Fibroblast of pulmonary artery (primary cell): ENCODE results near the gene FLOT1.

Source experiments
- DNase-seq: peaks from one replicate; pipeline ENCODE4 v3.0.0-alpha.2; 2010; ENCODE audit warnings: low read depth
- H3K4me3 ChIP-seq: replicated peaks from 2 replicates; pipeline ENCODE4 v1.5.1; 2011; ENCODE audit warnings: low read depth, mild to moderate bottlenecking, control low read depth, low read length, moderate library complexity
- TF ChIP-seq, protein P1 (sequence below): IDR thresholded peaks from 2 replicates; pipeline ENCODE4 v1.5.1; 2011; ENCODE audit warnings: mild to moderate bottlenecking, control low read depth, low read length, inconsistent platforms; ENCODE audit errors: missing control alignments

FLOT1 gene

DNA sequence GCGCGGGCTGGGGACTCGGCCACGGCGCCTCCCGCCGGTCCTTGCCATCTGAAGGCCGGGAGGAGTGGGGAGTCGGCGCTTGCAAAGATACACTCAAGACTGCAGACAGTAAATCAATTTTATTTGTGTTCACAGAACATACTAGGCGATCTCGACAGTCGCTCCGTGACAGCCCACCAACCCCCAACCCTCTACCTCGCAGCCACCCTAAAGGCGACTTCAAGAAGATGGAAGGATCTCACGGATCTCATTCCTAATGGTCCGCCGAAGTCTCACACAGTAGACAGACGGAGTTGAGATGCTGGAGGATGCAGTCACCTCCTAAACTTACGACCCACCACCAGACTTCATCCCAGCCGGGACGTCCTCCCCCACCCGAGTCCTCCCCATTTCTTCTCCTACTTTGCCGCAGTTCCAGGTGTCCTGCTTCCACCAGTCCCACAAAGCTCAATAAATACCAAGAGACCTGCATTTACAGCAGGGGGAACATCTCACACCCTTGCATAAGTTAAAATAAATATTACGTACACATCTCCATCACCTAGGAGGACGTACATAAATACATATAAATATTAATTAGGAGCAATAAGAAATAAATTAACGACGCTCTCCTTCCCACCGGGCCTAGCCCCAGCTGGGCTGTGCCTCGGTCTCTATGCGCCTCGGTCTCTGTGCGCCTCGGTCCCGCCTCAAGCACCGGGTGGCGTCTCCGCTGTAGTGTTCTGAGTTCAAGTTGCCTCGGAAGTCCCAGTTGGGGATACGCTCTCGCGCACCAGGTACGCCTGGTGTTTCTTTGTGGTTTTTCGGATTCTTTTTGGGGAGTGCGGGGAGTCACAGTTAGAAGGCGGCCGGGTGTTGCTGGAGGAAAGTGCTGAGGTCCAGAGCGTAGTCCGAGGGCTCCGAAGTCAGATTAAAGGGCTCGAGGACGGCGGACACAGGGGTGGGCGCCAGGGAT is 889 bp upstream of the FLOT1 start:
- DNase-seq: peak; percentile 44
- H3K4me3 ChIP-seq: peak overlapping the region; percentile 87
- TF ChIP-seq, protein P1, sequence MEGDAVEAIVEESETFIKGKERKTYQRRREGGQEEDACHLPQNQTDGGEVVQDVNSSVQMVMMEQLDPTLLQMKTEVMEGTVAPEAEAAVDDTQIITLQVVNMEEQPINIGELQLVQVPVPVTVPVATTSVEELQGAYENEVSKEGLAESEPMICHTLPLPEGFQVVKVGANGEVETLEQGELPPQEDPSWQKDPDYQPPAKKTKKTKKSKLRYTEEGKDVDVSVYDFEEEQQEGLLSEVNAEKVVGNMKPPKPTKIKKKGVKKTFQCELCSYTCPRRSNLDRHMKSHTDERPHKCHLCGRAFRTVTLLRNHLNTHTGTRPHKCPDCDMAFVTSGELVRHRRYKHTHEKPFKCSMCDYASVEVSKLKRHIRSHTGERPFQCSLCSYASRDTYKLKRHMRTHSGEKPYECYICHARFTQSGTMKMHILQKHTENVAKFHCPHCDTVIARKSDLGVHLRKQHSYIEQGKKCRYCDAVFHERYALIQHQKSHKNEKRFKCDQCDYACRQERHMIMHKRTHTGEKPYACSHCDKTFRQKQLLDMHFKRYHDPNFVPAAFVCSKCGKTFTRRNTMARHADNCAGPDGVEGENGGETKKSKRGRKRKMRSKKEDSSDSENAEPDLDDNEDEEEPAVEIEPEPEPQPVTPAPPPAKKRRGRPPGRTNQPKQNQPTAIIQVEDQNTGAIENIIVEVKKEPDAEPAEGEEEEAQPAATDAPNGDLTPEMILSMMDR: no peak

DNA sequence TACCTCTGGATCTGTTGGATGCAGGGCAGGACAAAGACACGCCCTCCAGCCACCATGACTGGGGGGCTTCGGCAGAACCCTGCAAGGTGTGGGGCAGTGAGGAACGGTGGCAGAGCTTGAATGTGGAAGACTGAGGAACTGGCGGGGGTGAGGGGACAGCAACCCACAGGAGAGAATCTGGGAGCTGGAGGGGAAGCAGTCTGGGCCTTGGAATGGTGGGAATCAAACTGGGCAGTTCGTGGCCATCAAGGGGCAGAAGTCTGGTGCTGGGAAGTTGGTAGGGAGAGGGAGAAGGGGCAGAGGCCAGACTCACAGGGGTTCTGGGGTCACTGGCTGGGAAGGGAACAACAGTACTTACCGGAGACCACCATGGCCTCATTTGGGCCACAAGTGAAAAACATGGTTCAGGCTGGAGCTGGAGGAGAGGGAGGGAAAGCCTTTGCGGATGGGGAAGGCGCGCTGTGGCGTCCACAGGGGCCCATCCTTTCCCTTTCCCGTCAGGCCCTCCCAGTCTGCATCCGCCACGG is 635 bp downstream of the FLOT1 start:
- DNase-seq: no peak

DNA sequence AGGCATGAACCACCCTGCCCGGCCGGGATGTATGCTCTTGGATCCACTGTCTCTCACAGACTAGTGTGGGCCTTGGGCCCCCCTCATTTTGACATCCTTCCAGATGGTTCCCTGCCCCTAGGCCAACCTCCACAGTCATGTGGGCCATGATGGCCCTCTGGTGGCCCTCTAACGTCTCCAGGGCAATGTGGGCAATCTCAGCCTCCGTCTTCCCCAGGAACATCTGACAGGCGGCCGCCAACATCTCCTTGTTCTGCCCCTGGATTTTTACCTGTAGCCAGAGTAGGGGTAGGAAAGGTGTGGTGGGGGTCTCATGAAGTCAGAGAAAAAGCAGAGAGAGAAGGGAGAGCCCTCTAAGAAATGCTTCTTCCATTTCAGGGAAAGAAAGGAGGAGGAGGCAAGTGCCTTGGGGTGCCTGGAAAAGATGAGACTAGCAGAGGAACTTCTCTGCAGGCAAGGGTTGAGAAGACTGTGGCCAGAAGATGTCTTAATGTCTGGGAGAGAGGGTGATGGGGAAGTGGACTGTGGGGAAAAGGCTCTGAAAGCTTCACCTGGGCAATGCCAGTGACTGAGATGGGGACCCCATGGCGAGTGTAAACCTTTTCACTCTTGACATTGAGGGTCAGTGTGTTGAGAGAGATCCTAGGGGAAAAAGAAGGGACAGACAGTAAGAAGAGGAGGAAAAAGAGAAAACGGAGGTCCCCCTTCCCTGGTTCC is 1.3 kb downstream of the FLOT1 start:
- H3K4me3 ChIP-seq: peak overlapping the region; percentile 87
- TF ChIP-seq, protein P1: no peak
- peak; percentile 55 for DNase-seq

More for the DNA sequence above, 635 bp downstream of the FLOT1 start:
- peak overlapping the region; percentile 87 for H3K4me3 ChIP-seq
- TF ChIP-seq, protein P1: no peak

- TF ChIP-seq, protein P1: no peak
- peak; percentile 45 for DNase-seq
- no peak overlapping the region for H3K4me3 ChIP-seq
Observed at GRCh38 chr6:30740540-30740870, 2.0 kb downstream of the FLOT1 start.

DNA sequence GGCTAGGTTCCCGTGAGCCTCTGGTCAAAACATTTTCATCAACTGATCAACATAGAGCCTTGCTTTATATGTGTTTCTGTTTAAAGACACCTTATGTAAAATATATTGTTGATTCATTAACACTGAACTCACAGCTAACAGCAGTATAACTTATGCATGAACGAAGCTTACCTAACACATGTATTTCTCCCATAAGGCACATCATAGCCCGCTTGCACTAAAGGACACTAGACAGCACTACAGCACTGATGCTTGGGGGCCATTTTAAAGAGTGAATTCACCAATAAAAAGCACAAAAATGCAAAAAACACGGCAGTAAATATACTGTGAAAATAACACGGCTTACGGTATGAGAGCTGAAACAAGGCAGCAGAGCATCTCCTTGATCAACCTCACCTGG is 4.0 kb downstream of the FLOT1 start:
- no peak overlapping the region for H3K4me3 ChIP-seq
- no peak for DNase-seq
- TF ChIP-seq, protein P1: no peak

DNA sequence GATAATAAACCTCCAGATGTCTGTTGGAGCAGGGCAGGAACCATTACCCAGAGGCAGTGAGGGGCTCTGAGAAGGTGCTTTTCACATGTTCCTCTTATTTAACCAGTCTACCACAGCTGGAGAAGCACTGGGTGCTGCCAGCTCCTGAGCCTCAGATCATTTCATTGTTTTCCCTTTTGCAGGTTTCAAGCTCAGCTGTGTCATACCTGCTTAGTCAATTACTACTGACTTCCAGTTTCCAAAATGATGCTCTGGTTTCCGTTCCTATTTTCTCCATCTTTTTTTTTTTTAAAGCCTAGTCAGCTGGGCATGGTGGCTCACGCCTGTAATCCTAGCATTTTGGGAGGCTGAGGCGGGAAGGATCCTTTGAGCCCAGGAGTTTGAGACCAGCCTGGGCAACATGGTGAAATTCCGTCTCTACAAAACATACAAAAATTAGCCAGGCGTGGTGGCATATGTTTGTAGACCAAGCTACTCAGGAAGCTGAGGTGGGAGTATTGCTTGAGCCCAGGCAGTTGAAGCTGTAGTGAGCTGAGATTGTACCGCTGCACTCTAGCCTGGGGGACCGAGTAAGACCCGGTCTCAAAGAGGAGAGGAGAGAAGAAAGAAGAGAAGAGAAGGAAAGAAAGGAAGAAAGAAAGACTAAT is 6.7 kb downstream of the FLOT1 start:
- no peak overlapping the region for H3K4me3 ChIP-seq

More for the DNA sequence above, 6.7 kb downstream of the FLOT1 start:
- no peak for DNase-seq
- TF ChIP-seq, protein P1: no peak
